K562 (cell line): ENCODE results near the gene SLC49A3. TPM values are rescaled to one million over a fixed set of nuclear protein-coding genes. Genes with fewer than 3 reads are reported as not detected.

Experiments
- CBX8 ChIP-seq: fragments of 200-600 bp; sonication (generic); IDR thresholded peaks from 2 replicates; pipeline ENCODE4 v1.6.1; 2012; ENCODE audit warnings: borderline replicate concordance, mixed run types, low read depth, mild to moderate bottlenecking, moderate library complexity, mixed read lengths, low read length, control low read depth, inconsistent platforms; ENCODE audit not compliant: poor library complexity, severe bottlenecking; ENCODE audit errors: extremely low read depth
- ETV5 ChIP-seq: sonication (generic); formaldehyde crosslinking; IDR thresholded peaks from 2 replicates; pipeline ENCODE4 v1.4.0; 2020; ENCODE audit warnings: low read depth, mild to moderate bottlenecking, missing genetic modification reagents
- KDM5B ChIP-seq: fragments of 200-600 bp; sonication (generic); IDR thresholded peaks from 2 replicates; pipeline ENCODE4 v1.6.1; 2012; ENCODE audit warnings: low read depth, mild to moderate bottlenecking, moderate library complexity, low read length, control low read depth, inconsistent platforms; ENCODE audit not compliant: insufficient replicate concordance
- NR4A1 ChIP-seq, 2 experiments: fragments of 250-450 bp in 1 of 2; fragments of 450-650 bp in 1 of 2; sonication (Bioruptor Pico) in 1 of 2; IDR thresholded peaks; 2 replicates each; pipeline versions ENCODE4 v1.4.0 to v1.6.1; 2016 to 2020; ENCODE audit warnings: mild to moderate bottlenecking in 2 of 2, missing compliant biosample characterization in 1 of 2, missing genetic modification characterization in 1 of 2, moderate library complexity in 1 of 2
- PHF8 ChIP-seq: fragments of 200-600 bp; sonication (generic); IDR thresholded peaks from 2 replicates; pipeline ENCODE4 v1.6.1; 2012; ENCODE audit warnings: mixed run types, mild to moderate bottlenecking, inconsistent platforms, low read length, moderate library complexity, borderline replicate concordance
- POLR2G ChIP-seq: fragments of 200-400 bp; formaldehyde crosslinking; IDR thresholded peaks from 2 replicates; pipeline ENCODE4 v1.6.1; 2017; ENCODE audit warnings: low read depth, mild to moderate bottlenecking, antibody characterized with exemption, low read length, moderate library complexity
- RUNX1 ChIP-seq: sonication (generic); IDR thresholded peaks from 2 replicates; pipeline ENCODE4 v1.6.1; 2016; ENCODE audit warnings: antibody characterized with exemption, low read depth
- TGIF2 ChIP-seq: sonication (generic); formaldehyde crosslinking; IDR thresholded peaks from 2 replicates; pipeline ENCODE4 v1.8.1; 2022; ENCODE audit warnings: mild to moderate bottlenecking, missing genetic modification reagents, moderate library complexity
- ZNF217 ChIP-seq: sonication (generic); formaldehyde crosslinking; IDR thresholded peaks from 2 replicates; pipeline ENCODE4 v1.8.0; 2022; ENCODE audit warnings: mild to moderate bottlenecking, missing genetic modification reagents
- ZNF507 ChIP-seq: conservative IDR thresholded peaks from 2 replicates; pipeline ENCODE4 v1.6.1; 2017; ENCODE audit warnings: missing genetic modification characterization, missing compliant biosample characterization
- polyA plus RNA-seq, 8 experiments: library from polyadenylated mRNA; depleted of rRNA in 4 of 8; stranded (reverse) in 5 of 8; unstranded in 3 of 8; fragments of >200 nt; fragmentation: Nextera tagmentation in 2 of 8; fragmentation: Illumina TruSeq in 1 of 8; extraction: Ambion mirVana in 2 of 8; extraction: Trizol in 1 of 8; gene quantifications; 2 replicates each; pipeline versions ENCODE4 v1.2.1 to v1.2.3, GENCODE V29; 2011 to 2014; ENCODE audit warnings: inconsistent platforms in 1 of 8, missing spikeins in 1 of 8
- total RNA-seq, 7 experiments: library from RNA; depleted of rRNA in 6 of 7; stranded (reverse); fragments of >200 nt in 6 of 7; fragmentation: Illumina TruSeq in 2 of 7; extraction: Trizol in 2 of 7; gene quantifications; 2 replicates each; pipeline versions ENCODE4 v1.2.1 to v1.2.3, GENCODE V29; 2011 to 2021; ENCODE audit warnings: low replicate concordance in 1 of 7
- TF ChIP-seq, protein P1 (sequence below): fragments of 450-650 bp; IDR thresholded peaks from 2 replicates; pipeline ENCODE4 v1.7.0; 2016; ENCODE audit warnings: borderline replicate concordance
- TF ChIP-seq, protein P2 (sequence below): fragments of 450-650 bp; IDR thresholded peaks from 2 replicates; pipeline ENCODE4 v1.6.1; 2017; ENCODE audit warnings: antibody characterized with exemption

Gene SLC49A3
- total and polyA plus RNA-seq, 9 of the 15 experiments (the other 6 are each of a cell fraction or from before 2014, with no cell fraction given): 0.24 to 0.41 TPM; not detected in 7

DNA sequence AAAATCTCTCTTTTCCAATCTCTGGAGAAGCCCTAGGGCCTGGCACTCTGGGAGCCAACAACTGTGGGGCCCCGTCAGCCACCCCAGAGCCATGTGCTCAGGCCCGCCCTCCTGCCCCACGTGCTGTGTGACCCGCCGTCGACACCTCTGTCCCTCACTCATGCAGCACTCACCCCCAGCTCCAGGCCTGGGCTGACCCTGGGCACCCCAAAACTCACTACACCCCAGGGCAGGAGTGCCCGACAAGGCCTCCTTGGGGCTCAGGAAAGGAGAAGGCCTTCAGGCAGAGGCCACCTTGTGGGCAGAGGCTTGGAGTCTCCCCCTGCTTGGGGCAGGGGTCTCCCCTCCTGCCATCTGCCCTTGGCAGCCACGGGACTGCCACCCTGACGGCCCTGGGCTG, 8.9 kb downstream of the SLC49A3 start (continued):
- TF ChIP-seq, protein P1, sequence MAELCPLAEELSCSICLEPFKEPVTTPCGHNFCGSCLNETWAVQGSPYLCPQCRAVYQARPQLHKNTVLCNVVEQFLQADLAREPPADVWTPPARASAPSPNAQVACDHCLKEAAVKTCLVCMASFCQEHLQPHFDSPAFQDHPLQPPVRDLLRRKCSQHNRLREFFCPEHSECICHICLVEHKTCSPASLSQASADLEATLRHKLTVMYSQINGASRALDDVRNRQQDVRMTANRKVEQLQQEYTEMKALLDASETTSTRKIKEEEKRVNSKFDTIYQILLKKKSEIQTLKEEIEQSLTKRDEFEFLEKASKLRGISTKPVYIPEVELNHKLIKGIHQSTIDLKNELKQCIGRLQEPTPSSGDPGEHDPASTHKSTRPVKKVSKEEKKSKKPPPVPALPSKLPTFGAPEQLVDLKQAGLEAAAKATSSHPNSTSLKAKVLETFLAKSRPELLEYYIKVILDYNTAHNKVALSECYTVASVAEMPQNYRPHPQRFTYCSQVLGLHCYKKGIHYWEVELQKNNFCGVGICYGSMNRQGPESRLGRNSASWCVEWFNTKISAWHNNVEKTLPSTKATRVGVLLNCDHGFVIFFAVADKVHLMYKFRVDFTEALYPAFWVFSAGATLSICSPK: no peak
- TF ChIP-seq ZNF217 (CRISPR knock-in tag) (no peak), TGIF2 (CRISPR knock-in tag) (no peak), NR4A1 (CRISPR knock-in tag; IDR thresholded peaks at IDR 0.05) (no peak), NR4A1 (tag; IDR thresholded peaks at IDR 0.05) (no peak), ETV5 (CRISPR knock-in tag) (no peak), RUNX1 (no peak), POLR2G (no peak), PHF8 (no peak), ZNF507 (tag) (no peak), KDM5B (no peak), CBX8 (no peak)
- TF ChIP-seq, protein P2, sequence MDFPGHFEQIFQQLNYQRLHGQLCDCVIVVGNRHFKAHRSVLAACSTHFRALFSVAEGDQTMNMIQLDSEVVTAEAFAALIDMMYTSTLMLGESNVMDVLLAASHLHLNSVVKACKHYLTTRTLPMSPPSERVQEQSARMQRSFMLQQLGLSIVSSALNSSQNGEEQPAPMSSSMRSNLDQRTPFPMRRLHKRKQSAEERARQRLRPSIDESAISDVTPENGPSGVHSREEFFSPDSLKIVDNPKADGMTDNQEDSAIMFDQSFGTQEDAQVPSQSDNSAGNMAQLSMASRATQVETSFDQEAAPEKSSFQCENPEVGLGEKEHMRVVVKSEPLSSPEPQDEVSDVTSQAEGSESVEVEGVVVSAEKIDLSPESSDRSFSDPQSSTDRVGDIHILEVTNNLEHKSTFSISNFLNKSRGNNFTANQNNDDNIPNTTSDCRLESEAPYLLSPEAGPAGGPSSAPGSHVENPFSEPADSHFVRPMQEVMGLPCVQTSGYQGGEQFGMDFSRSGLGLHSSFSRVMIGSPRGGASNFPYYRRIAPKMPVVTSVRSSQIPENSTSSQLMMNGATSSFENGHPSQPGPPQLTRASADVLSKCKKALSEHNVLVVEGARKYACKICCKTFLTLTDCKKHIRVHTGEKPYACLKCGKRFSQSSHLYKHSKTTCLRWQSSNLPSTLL: no peak
